ENCODE data around the gene HMGCLL1.

Gene HMGCLL1

GRCh38 chr6:55578537-55579363 is at the start of gene HMGCLL1:
TSS of gene HMGCLL1 (minus strand) at chr6:55579192. CDS start at chr6:55579055, 137 bp downstream.
- in situ Hi-C loops (cut with MboI; ENCODE audit: low pct_unique_long_range_greater_than_20kb, low sequenced_read_pairs) = no loop called here
- DNase-seq = no peak

- in situ Hi-C loops (cut with MboI; ENCODE audit: low pct_unique_long_range_greater_than_20kb, low sequenced_read_pairs) = no loop called here
- DNase-seq = no peak
Measured at GRCh38 chr6:55621993-55622392, 43.0 kb upstream of the HMGCLL1 start.

DNA sequence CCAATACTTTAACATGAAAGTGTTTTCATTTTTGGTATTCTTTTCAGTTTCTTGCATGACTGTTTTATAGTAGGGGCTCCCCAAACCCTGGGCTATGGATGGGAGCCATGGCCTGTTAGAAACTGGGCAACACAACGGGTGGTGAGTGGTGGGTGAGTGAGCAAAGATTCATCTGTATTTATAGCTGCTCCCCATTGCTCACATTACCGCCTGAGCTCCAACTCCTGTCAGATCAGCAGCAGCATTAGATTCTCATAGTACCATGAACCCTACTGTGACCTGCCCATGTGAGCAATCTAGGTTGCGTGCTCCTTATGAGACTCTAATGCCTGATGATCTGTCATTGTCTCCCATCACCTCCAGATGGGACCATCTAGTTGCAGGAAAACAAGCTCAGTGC is 42.3 kb upstream of the HMGCLL1 start:
- no peak for DNase-seq
- in situ Hi-C loops (cut with MboI; ENCODE audit: low pct_unique_long_range_greater_than_20kb, low sequenced_read_pairs) = no loop called here

GRCh38 chr6:55617272-55617671 is 38.3 kb upstream of the HMGCLL1 start:
- in situ Hi-C loops (cut with MboI; ENCODE audit: low pct_unique_long_range_greater_than_20kb, low sequenced_read_pairs) = no loop called here
- DNase-seq = peak; percentile 32

GRCh38 chr6:55604021-55604420 is 25.0 kb upstream of the HMGCLL1 start:
- in situ Hi-C loops (cut with MboI; ENCODE audit: low pct_unique_long_range_greater_than_20kb, low sequenced_read_pairs) = no loop called here
- no peak for DNase-seq

DNA sequence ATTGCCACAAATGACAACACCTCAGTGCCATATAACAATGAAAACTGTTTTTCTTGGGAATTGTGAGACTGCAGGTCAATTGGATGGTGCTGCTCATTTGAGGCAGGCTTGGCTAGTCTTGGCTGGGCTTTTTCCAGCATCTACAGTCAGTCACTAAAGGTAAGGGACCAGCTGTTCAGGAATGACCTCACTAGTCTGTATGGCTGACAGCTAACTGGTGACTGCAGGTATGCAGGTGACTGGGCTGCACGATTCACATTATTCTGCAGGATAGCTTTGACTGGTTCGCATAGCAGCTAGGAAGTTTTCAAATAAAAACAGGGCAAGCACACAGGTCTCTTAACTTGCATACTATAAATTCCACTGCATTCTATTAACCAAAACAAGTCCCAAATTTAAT is 22.1 kb upstream of the HMGCLL1 start:
- DNase-seq = no peak
- in situ Hi-C loops (cut with MboI; ENCODE audit: low pct_unique_long_range_greater_than_20kb, low sequenced_read_pairs) = no loop called here

- DNase-seq = no peak
- in situ Hi-C loops (cut with MboI; ENCODE audit: low pct_unique_long_range_greater_than_20kb, low sequenced_read_pairs) = no loop called here
Measured at GRCh38 chr6:55594442-55594841, 15.4 kb upstream of the HMGCLL1 start.

- in situ Hi-C loops (cut with MboI; ENCODE audit: low pct_unique_long_range_greater_than_20kb, low sequenced_read_pairs) = no loop called here
- DNase-seq = no peak
Measured at GRCh38 chr6:55584654-55585354, 5.8 kb upstream of the HMGCLL1 start.

GRCh38 chr6:55576811-55577210 is 2.2 kb downstream of the HMGCLL1 start:
- in situ Hi-C loops (cut with MboI; ENCODE audit: low pct_unique_long_range_greater_than_20kb, low sequenced_read_pairs) = no loop called here
- no peak for DNase-seq

DNA sequence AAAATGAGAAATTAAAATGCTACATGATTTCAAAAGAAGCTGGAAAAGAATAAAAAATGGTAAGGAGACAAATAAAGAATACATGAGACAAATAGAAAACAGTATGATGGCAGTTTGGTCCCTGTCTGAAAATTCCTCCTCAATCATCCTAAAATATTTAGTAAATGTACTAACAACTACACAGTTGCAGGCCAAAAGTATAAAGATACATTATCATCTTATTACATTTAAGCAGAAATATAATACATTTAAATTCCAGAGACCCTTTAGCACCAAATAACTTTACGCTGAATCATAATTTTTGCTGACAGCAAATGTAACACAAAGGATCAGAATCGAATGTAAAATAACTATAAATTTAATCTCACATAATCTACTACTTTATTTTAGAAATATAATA is 4.4 kb downstream of the HMGCLL1 start:
- DNase-seq = no peak

DNA sequence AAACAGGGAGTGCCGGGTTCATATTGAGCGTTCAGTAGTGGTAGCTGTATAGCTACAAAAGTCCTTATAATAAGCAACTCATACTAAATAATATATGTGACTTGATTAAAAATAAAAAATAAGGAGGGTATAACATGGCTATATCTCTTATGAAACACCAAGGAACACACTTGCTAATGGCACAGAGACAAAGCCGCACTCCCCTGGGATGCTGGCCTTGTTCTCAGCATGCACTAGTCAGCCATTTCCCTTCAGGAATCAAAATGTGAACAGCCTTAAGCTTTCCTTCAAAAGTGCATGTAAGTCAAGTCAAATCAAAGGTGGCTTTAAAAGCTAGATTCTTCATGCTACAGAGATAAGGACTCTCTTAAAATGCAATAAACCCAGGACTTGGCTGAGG is 9.4 kb downstream of the HMGCLL1 start:
- in situ Hi-C loops (cut with MboI; ENCODE audit: low pct_unique_long_range_greater_than_20kb, low sequenced_read_pairs) = no loop called here
- no peak for DNase-seq

More for the DNA sequence above, 4.4 kb downstream of the HMGCLL1 start:
- in situ Hi-C loops (cut with MboI; ENCODE audit: low pct_unique_long_range_greater_than_20kb, low sequenced_read_pairs) = no loop called here

GRCh38 chr6:55568808-55569439 is 10.1 kb downstream of the HMGCLL1 start:
- no peak for DNase-seq
- in situ Hi-C loops (cut with MboI; ENCODE audit: low pct_unique_long_range_greater_than_20kb, low sequenced_read_pairs) = no loop called here

- DNase-seq = no peak
- in situ Hi-C loops (cut with MboI; ENCODE audit: low pct_unique_long_range_greater_than_20kb, low sequenced_read_pairs) = no loop called here
Measured at GRCh38 chr6:55567558-55567957, 11.4 kb downstream of the HMGCLL1 start.

DNA sequence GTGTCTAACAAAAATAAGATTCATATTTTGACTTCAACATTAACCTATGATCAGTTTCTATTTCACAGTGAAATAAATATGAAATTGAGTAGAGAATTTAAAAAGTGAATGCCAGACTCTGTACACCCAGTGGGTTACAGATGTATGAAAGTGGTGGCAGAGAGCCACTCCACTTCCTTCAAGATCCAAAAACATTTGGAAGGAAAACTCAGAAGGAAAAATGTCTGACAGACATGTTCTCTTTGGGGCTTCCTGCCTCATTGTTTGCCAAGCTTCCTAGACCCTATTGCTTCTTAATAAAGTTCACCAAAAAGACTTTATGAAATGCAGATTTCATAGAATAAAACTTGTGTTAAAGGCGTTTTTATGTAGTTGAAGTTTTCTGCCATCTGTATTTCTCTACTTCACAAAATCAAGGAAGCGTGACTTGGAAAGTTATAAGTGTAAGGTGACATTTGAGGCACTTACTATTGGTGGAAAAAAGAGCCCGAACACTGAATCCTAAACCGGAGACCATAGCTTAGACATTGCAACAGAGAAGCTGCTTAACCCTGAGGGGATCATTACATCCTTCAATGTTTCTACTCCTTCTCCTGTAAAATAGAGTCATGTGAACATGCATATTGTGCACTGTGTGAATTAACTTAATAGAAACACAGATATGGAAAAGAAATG is 12.8 kb downstream of the HMGCLL1 start:
- no peak for DNase-seq
- in situ Hi-C loops (cut with MboI; ENCODE audit: low pct_unique_long_range_greater_than_20kb, low sequenced_read_pairs) = no loop called here

GRCh38 chr6:55562318-55562717 is 16.7 kb downstream of the HMGCLL1 start:
- DNase-seq = no peak
- in situ Hi-C loops (cut with MboI; ENCODE audit: low pct_unique_long_range_greater_than_20kb, low sequenced_read_pairs) = no loop called here

DNA sequence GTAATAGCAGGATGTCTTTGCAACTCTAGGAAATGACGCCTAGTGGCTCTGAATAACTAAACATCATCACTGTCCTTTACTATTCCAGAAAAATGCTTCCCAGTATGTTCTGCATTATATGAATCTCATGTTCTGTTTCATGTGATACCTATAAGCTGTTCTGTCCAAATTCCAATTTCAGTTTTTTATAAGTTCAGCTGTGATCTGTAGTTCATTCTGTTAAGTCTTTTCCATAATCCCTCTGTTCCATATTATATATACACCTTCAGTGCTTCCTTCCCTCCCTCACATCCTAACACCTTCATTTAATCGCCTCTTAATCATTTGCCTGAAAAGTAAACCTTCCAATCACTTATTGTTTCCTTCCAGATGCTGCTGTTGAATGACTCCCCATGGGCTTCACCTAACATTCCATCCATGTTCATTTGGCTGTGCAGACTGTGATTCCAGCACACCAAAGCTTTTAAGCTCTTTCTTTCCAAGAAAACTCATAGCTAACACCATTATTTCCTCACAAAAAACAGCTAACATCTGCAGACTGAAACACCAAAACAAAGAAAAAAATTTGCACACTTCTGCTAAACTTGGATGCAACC is 18.6 kb downstream of the HMGCLL1 start:
- in situ Hi-C loops (cut with MboI; ENCODE audit: low pct_unique_long_range_greater_than_20kb, low sequenced_read_pairs) = no loop called here
- DNase-seq = no peak

DNA sequence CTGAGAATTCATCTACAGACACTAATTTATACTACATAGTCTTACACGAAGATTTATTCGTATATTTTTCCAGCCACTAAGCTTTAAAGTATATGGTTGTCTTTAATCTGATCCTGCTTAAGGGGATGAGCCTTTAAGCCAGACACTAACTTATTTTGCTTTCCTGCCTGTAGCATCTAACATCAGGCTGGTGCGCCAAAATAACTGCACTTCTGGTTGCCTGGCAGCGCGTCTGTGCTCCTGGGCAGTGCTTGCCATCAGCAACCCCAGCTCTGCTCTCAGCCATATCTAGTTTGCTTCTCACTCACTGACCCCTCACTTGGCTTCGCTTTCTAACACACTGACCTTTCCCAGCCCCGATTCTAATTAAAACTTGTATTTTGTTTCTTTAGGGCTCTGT is 21.8 kb downstream of the HMGCLL1 start:
- in situ Hi-C loops (cut with MboI; ENCODE audit: low pct_unique_long_range_greater_than_20kb, low sequenced_read_pairs) = no loop called here
- DNase-seq = no peak

DNA sequence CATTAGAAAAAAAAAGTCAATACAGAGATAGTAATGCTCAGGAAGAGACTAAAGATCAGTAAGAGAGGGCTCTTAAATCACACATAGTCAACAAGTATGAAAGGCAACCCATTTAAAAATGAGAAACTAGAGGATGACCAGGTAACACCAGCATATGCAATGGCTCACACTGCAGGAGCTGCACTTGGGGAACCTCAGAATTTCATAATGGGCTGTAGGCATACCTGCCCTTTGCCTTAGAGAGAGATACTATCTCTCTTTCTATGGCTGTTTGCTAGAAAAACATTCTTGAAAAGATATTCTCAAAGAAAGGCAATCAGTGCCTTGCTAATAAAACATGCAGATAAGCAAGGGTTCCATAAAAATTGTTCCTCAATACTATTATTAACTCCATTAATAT is 33.2 kb downstream of the HMGCLL1 start:
- in situ Hi-C loops (cut with MboI; ENCODE audit: low pct_unique_long_range_greater_than_20kb, low sequenced_read_pairs) = no loop called here

GRCh38 chr6:55543633-55544309 is 35.2 kb downstream of the HMGCLL1 start:
- DNase-seq = no peak
- in situ Hi-C loops (cut with MboI; ENCODE audit: low pct_unique_long_range_greater_than_20kb, low sequenced_read_pairs) = no loop called here

More for the DNA sequence above, 33.2 kb downstream of the HMGCLL1 start:
- no peak for DNase-seq

All from KBM-7 (cell line).